ENCODE results near the gene EHF.

DNA sequence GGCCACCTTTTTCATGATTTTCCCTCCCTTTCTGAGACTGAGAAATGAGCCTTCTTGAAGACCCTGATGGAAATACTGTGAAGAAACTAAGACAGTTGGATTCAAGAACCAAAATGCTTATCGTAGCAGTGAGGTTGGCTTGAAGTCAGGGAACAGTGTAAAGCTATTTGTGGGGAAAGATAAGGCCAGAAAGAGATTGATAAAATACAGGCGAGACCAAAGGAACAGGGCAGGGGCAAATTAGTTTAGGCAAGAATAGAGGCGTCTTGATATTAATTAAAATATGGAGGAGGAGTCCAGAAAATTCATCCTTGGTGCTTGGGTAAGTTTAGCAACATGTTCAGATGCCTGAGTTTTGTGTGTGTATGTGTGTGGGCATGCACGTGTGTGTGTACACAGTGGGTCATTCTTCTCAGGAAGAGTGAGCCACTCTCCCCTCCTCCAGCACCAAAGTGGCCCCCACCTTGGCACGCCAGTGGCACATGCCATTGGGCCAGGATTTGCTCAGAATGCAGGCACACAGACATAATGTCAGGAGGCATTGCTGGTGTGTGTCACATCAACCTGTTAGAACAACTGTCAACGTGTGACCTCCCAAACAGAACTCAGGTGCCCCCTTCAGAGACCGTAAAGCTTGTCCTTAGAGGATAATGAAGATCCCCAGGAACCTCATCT, 3.9 kb upstream of the EHF start:
- TF ChIP-seq, protein P1, sequence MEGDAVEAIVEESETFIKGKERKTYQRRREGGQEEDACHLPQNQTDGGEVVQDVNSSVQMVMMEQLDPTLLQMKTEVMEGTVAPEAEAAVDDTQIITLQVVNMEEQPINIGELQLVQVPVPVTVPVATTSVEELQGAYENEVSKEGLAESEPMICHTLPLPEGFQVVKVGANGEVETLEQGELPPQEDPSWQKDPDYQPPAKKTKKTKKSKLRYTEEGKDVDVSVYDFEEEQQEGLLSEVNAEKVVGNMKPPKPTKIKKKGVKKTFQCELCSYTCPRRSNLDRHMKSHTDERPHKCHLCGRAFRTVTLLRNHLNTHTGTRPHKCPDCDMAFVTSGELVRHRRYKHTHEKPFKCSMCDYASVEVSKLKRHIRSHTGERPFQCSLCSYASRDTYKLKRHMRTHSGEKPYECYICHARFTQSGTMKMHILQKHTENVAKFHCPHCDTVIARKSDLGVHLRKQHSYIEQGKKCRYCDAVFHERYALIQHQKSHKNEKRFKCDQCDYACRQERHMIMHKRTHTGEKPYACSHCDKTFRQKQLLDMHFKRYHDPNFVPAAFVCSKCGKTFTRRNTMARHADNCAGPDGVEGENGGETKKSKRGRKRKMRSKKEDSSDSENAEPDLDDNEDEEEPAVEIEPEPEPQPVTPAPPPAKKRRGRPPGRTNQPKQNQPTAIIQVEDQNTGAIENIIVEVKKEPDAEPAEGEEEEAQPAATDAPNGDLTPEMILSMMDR (IDR thresholded peaks at IDR 0.05), result no peak
- TF ChIP-seq POLR2AphosphoS5 (IDR thresholded peaks at IDR 0.05; ENCODE audit: low read depth, low read length) (no peak), SIN3A (IDR thresholded peaks at IDR 0.05; ENCODE audit: borderline replicate concordance, insufficient read depth, low read depth, low read length) (no peak)
